HG03280 (cell line): Measurements from ENCODE around the gene YPEL2.
"Not testable (repeated sequence)": the region's sequence is repeated elsewhere in the genome, so short reads cannot be mapped to it uniquely, and the experiment has no call there.

Experiments
- ATAC-seq: cut with Tn5 transposase; IDR thresholded peaks from one replicate; pipeline ENCODE4 v1.9.1; 2021; ENCODE audit warnings: mild to moderate bottlenecking, moderate library complexity; ENCODE audit not compliant: unreplicated experiment

Gene YPEL2

GRCh38 chr17:59331129-59331928 lies at the start of gene YPEL2:
TSS of gene YPEL2 (plus strand) at chr17:59331655. CDS start at chr17:59353410, 21,755 bp downstream.
- ATAC-seq: peak; percentile 92

GRCh38 chr17:59284317-59284716 lies 47.1 kb upstream of the YPEL2 start:
- ATAC-seq: no peak

- no peak for ATAC-seq
Measured at GRCh38 chr17:59287452-59287851, 44.0 kb upstream of the YPEL2 start.

GRCh38 chr17:59287891-59288290 lies 43.6 kb upstream of the YPEL2 start:
- no peak for ATAC-seq

GRCh38 chr17:59289981-59290301 lies 41.5 kb upstream of the YPEL2 start:
- no peak for ATAC-seq

GRCh38 chr17:59290302-59290998 lies 41.0 kb upstream of the YPEL2 start:
- ATAC-seq: not testable (repeated sequence)

GRCh38 chr17:59292174-59292523 lies 39.3 kb upstream of the YPEL2 start:
- ATAC-seq: no peak

GRCh38 chr17:59296190-59296589 lies 35.3 kb upstream of the YPEL2 start:
- ATAC-seq: no peak

- ATAC-seq: no peak
Measured at GRCh38 chr17:59298521-59298920, 32.9 kb upstream of the YPEL2 start.

GRCh38 chr17:59299400-59300092 lies 31.9 kb upstream of the YPEL2 start:
- ATAC-seq: no peak

GRCh38 chr17:59300941-59301340 lies 30.5 kb upstream of the YPEL2 start:
- ATAC-seq: no peak

GRCh38 chr17:59304811-59305210 lies 26.6 kb upstream of the YPEL2 start:
- no peak for ATAC-seq

- no peak for ATAC-seq
Measured at GRCh38 chr17:59310263-59310920, 21.1 kb upstream of the YPEL2 start.

GRCh38 chr17:59311051-59311468 lies 20.4 kb upstream of the YPEL2 start:
- no peak for ATAC-seq

GRCh38 chr17:59311521-59311920 lies 19.9 kb upstream of the YPEL2 start:
- not testable (repeated sequence) for ATAC-seq

- ATAC-seq: no peak
Measured at GRCh38 chr17:59315866-59316265, 15.6 kb upstream of the YPEL2 start.

- ATAC-seq: no peak
Measured at GRCh38 chr17:59327121-59327980, 4.1 kb upstream of the YPEL2 start.

- no peak for ATAC-seq
Measured at GRCh38 chr17:59327981-59328290, 3.5 kb upstream of the YPEL2 start.

- ATAC-seq: no peak
Measured at GRCh38 chr17:59328601-59329000, 2.9 kb upstream of the YPEL2 start.

- ATAC-seq: no peak
Measured at GRCh38 chr17:59329176-59330052, 2.0 kb upstream of the YPEL2 start.
